Karpas-422 (cell line): ENCODE measurements around the gene F2RL3. TPM values are rescaled to one million over a fixed set of nuclear protein-coding genes. Genes with fewer than 3 reads are reported as not detected.

ENCODE experiments used
- DNase-seq: peaks from one replicate; pipeline ENCODE4 v3.0.0-alpha.2; 2015
- H2AFZ ChIP-seq: fragments of 200-600 bp; sonication (generic); 2 replicates; pipeline ENCODE4 v1.6.1; 2014; ENCODE audit warnings: antibody characterized with exemption, low read length, mixed read lengths
- H3K27ac ChIP-seq: fragments of 200-600 bp; sonication (generic); 2 replicates; pipeline ENCODE4 v1.5.1; 2014; ENCODE audit warnings: mild to moderate bottlenecking, low read length, moderate library complexity
- H3K27me3 ChIP-seq: fragments of 200-600 bp; sonication (generic); 2 replicates; pipeline ENCODE4 v1.6.1; 2014; ENCODE audit warnings: low read length, mixed read lengths
- H3K36me3 ChIP-seq: fragments of 200-600 bp; sonication (generic); 2 replicates; pipeline ENCODE4 v1.6.1; 2014; ENCODE audit warnings: low read length, mixed read lengths; ENCODE audit not compliant: insufficient read depth
- H3K4me1 ChIP-seq: fragments of 200-600 bp; sonication (generic); 2 replicates; pipeline ENCODE4 v1.6.1; 2014; ENCODE audit warnings: mild to moderate bottlenecking, low read length, mixed read lengths
- H3K4me2 ChIP-seq: fragments of 200-600 bp; sonication (generic); 2 replicates; pipeline ENCODE4 v1.6.1; 2014; ENCODE audit warnings: low read length, low read depth, mild to moderate bottlenecking; ENCODE audit not compliant: poor library complexity, severe bottlenecking
- H3K4me3 ChIP-seq: fragments of 200-600 bp; sonication (generic); 2 replicates; pipeline ENCODE4 v1.5.1; 2014; ENCODE audit warnings: mild to moderate bottlenecking, antibody characterized with exemption, low read length, mixed read lengths
- H3K79me2 ChIP-seq: fragments of 200-600 bp; sonication (generic); 2 replicates; pipeline ENCODE4 v1.6.1; 2014; ENCODE audit warnings: mild to moderate bottlenecking, low read length, mixed read lengths
- H3K9ac ChIP-seq: fragments of 200-600 bp; sonication (generic); 2 replicates; pipeline ENCODE4 v1.6.0; 2014; ENCODE audit warnings: low read length
- H3K9me2 ChIP-seq: fragments of 200-600 bp; sonication (generic), shearing (Covaris generic); replicated peaks from 2 replicates; pipeline ENCODE4 v1.6.0; 2014; ENCODE audit warnings: mild to moderate bottlenecking, low read length, moderate library complexity; ENCODE audit not compliant: insufficient read depth
- H3K9me3 ChIP-seq: fragments of 300-700, 200-600 bp; sonication (generic); 2 replicates; pipeline ENCODE4 v1.6.1; 2014; ENCODE audit warnings: low read length, mixed read lengths
- H4K20me1 ChIP-seq: fragments of 200-600 bp; sonication (generic); 2 replicates; pipeline ENCODE4 v1.6.1; 2014; ENCODE audit warnings: mild to moderate bottlenecking, antibody characterized with exemption, low read length, low read depth; ENCODE audit not compliant: insufficient read depth
- total RNA-seq: library from RNA; depleted of rRNA; stranded (reverse); fragments of >200 nt; shearing (Covaris generic); gene quantifications from 2 replicates; pipeline ENCODE4 v1.2.3, GENCODE V29; 2014; ENCODE audit warnings: low replicate concordance

F2RL3 gene
- total RNA-seq, 1 experiment from 2014 or later = not detected

GRCh38 chr19:16877581-16877980, 11.2 kb upstream of the F2RL3 start:
- Histone ChIP-seq H3K36me3 (peaks cover 11% of the 10 kb centered on the region), H3K4me2 (no peak overlapping the region), H2AFZ (no peak overlapping the region), H3K9me3 (peaks cover 5% of the 10 kb centered on the region; the same call in 1 of the 2 replicates), H3K9ac (no peak overlapping the region), H3K27ac (no peak overlapping the region), H3K9me2 (no peaks in the 10 kb centered on the region), H4K20me1 (no peaks in the 10 kb centered on the region), H3K4me1 (no peaks in the 10 kb centered on the region), H3K79me2 (peaks cover 8% of the 10 kb centered on the region; the same call in 1 of the 2 replicates), H3K4me3 (no peak overlapping the region), H3K27me3 (no peaks in the 10 kb centered on the region)
- no peak for DNase-seq

DNA sequence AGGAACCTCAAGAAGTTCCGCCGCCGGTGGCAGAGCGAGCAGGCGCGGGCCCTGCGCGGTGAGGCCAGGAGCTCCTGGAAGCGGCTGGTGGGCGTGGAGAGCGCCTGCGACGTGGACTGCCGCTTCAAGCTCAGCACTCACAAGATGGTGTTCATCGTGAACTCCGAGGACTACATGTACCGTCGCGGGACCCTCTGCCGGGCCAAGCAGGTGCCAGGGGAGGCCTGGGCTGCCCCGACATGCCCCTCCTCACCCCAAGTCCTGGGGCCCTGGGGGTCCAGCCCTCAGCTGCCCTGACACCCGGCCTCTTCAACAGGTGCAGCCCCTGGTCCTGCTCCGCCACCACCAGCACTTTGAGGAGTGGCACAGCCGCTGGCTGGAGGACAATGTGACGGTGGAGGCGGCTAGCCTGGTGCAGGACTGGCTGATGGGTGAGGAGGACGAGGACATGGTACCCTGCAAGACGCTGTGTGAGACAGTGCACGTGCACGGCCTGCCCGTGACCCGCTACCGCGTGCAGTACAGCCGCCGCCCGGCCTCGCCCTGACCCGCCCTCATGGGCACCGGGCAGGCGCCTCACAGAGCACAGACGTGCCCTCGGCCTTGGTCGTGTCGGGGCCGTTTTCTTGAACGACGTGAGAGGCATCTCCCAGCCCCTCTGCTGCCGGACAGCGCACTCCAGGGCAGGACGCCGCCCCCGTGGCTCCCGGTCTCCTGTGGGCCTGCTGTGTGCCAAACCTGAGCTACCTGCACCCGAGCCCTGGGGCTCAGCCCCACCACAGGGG, 10.4 kb upstream of the F2RL3 start:
- Histone ChIP-seq H3K9ac (no peak overlapping the region), H4K20me1 (no peaks in the 10 kb centered on the region), H3K36me3 (peaks cover 7% of the 10 kb centered on the region; the same call in 1 of the 2 replicates), H3K79me2 (peaks cover 8% of the 10 kb centered on the region; the same call in 1 of the 2 replicates), H3K4me3 (no peak overlapping the region), H3K9me3 (peaks cover 5% of the 10 kb centered on the region; the same call in 1 of the 2 replicates), H3K27ac (no peak overlapping the region), H3K4me2 (no peak overlapping the region), H3K27me3 (no peaks in the 10 kb centered on the region), H3K9me2 (no peaks in the 10 kb centered on the region), H3K4me1 (no peaks in the 10 kb centered on the region), H2AFZ (no peak overlapping the region)
- no peak for DNase-seq

DNA sequence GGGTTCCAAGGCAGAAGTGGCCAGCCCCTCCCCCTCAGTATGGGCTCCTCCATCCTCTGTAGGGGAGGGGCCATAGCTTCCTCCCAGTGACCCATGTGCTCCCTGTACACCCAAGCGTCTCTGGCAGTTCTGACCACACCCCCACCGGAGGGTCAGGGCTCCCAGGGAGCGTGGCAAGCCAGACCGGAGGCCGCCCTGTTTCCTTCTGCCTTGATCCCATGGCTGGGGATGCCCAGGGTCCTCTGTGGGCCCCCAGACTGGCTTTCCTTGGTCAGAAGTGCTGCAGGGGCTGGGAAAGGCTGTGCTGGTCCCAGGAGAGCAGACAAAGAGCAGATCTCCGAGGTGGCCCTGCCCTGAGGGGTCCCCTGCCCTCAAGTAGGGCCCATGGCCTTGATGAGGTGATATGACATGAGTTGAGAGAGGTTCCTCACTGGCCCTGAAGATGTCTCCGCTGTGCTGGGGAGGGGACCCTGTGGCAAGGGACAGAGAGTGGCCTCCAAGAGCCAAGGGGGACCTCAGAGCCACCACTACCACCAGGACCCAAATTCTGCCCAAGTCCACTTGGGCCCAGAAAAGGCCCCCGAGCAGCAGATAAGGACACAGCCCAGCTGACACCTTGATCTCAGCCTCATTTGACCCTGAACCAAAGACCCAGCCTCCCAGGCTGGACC, 7.8 kb upstream of the F2RL3 start:
- H3K79me2 ChIP-seq = no peaks in the 10 kb centered on the region
- H3K9ac ChIP-seq = no peak overlapping the region
- no peak overlapping the region for H3K27ac ChIP-seq
- H3K4me2 ChIP-seq = no peak overlapping the region
- H2AFZ ChIP-seq = no peak overlapping the region
- no peaks in the 10 kb centered on the region for H3K9me2 ChIP-seq
- H3K27me3 ChIP-seq = no peaks in the 10 kb centered on the region
- peaks cover 5% of the 10 kb centered on the region; the same call in 1 of the 2 replicates for H3K9me3 ChIP-seq
- H3K4me3 ChIP-seq = no peak overlapping the region
- H3K36me3 ChIP-seq = peaks cover 3% of the 10 kb centered on the region; the same call in 1 of the 2 replicates
- no peak for DNase-seq
- H3K4me1 ChIP-seq = no peaks in the 10 kb centered on the region
- no peaks in the 10 kb centered on the region for H4K20me1 ChIP-seq

DNA sequence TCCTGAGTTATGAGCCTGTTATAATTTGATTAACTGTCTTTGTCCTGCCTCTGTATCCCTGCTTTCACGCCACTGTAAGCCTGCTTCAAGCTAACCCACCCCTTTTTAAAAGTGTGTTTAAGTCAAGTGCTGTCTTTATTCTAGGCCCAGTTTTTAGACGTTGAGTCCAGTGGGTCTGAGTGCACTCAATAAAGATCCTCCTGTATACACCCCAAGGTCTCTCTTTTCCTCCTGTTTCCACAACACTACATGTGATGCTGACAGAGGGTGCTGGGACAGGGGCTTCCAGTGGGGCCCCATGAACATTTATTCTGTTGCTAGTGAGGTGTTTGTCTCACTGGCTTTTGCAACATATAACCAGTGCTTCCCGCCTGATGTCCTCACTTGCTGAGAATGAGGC, 6.7 kb upstream of the F2RL3 start:
- no peak overlapping the region for H2AFZ ChIP-seq
- H3K9ac ChIP-seq = no peak overlapping the region
- no peak overlapping the region for H3K27ac ChIP-seq
- no peaks in the 10 kb centered on the region for H3K27me3 ChIP-seq
- no peaks in the 10 kb centered on the region for H4K20me1 ChIP-seq
- H3K9me3 ChIP-seq = peaks cover 5% of the 10 kb centered on the region; the same call in 1 of the 2 replicates
- H3K4me3 ChIP-seq = no peak overlapping the region
- H3K36me3 ChIP-seq = peaks cover 3% of the 10 kb centered on the region; the same call in 1 of the 2 replicates
- no peak overlapping the region for H3K4me2 ChIP-seq
- no peaks in the 10 kb centered on the region for H3K9me2 ChIP-seq
- no peaks in the 10 kb centered on the region for H3K4me1 ChIP-seq
- no peaks in the 10 kb centered on the region for H3K79me2 ChIP-seq
- DNase-seq = no peak

DNA sequence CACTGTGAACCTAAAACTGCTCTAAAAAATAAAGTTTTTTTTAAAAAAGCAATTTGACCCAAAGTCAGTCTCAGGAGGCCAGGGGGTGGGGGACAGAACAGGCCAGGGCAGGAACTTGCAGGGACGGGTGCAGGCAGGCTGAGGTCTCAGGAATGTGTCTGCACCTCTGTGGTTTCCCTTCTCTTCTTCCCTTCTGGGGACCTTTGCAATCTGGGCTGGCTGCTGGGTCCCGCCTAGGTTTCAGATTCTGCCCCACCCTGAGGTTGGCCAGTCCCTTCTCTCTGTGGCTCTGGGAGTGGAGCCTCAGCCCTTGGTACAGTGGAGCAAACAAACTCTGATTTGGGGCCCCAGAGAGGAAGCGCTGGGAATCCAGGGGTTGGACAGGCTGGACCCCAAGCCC, 5.3 kb upstream of the F2RL3 start:
- Histone ChIP-seq H3K4me2 (no peak overlapping the region), H3K36me3 (peaks cover under 1% of the 10 kb centered on the region; the same call in 1 of the 2 replicates), H3K9me3 (peaks cover 5% of the 10 kb centered on the region; the same call in 1 of the 2 replicates), H3K9ac (no peak overlapping the region), H3K79me2 (no peaks in the 10 kb centered on the region), H3K4me3 (no peak overlapping the region), H2AFZ (no peak overlapping the region), H4K20me1 (no peaks in the 10 kb centered on the region), H3K4me1 (no peaks in the 10 kb centered on the region), H3K27ac (no peak overlapping the region), H3K9me2 (no peaks in the 10 kb centered on the region), H3K27me3 (no peaks in the 10 kb centered on the region)
- DNase-seq = no peak

- no peak overlapping the region for H3K4me3 ChIP-seq
- no peak overlapping the region for H3K4me2 ChIP-seq
- H4K20me1 ChIP-seq = no peaks in the 10 kb centered on the region
- peaks cover under 1% of the 10 kb centered on the region; the same call in 1 of the 2 replicates for H3K9me3 ChIP-seq
- no peaks in the 10 kb centered on the region for H3K27me3 ChIP-seq
- H3K36me3 ChIP-seq = no peaks in the 10 kb centered on the region; the same call in 1 of the 2 replicates
- H3K9ac ChIP-seq = no peak overlapping the region
- H2AFZ ChIP-seq = no peak overlapping the region
- H3K27ac ChIP-seq = no peak overlapping the region
- H3K4me1 ChIP-seq = no peaks in the 10 kb centered on the region
- no peaks in the 10 kb centered on the region for H3K79me2 ChIP-seq
- no peaks in the 10 kb centered on the region for H3K9me2 ChIP-seq
- no peak for DNase-seq
These were observed 3.6 kb upstream of the F2RL3 start for GRCh38 chr19:16885166-16885565.

DNA sequence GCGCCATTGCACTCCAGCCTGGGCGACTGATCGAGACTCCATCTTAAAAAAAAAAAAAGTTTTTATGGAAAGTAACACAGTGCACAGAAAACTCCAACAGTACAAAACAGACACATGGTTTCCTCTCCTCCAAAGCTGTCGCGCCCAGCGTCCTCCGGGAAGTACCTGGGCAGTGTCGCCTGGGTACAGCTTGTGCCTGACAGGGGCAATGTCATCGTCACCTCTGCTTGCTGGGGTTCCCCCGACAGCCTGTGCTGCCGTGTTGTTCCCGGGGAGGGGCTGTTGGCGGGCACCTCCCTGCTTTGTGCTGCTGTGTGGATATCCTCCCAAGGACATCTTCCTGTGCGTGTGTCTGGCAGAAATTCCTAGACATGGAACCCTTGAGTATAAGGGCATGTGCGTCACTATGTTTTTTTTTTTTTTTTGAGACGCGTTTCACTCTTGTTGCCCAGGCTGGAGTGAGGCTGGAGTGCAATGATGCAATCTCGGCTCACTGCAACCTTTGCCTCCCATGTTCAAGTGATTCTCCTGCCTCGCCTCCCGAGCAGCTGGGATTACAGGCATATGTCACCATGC, 2.4 kb upstream of the F2RL3 start:
- Histone ChIP-seq H2AFZ (no peak overlapping the region), H3K9ac (no peak overlapping the region), H4K20me1 (no peaks in the 10 kb centered on the region), H3K4me3 (no peak overlapping the region), H3K36me3 (no peaks in the 10 kb centered on the region), H3K4me2 (no peak overlapping the region), H3K9me2 (no peaks in the 10 kb centered on the region), H3K27ac (no peak overlapping the region), H3K4me1 (no peaks in the 10 kb centered on the region), H3K27me3 (no peaks in the 10 kb centered on the region), H3K9me3 (no peaks in the 10 kb centered on the region; the same call in 1 of the 2 replicates), H3K79me2 (no peaks in the 10 kb centered on the region)
- no peak for DNase-seq
